ENCODE data around the gene OR6V1. TPM values are rescaled to one million over a fixed set of nuclear protein-coding genes. Genes with fewer than 3 reads are reported as not detected.

Gene OR6V1
- total RNA-seq, 2 donors from 2014 or later = not detected

- H3K27me3 ChIP-seq (replicated peaks; ENCODE audit: insufficient read depth) = no peaks in the 10 kb centered on the region
- no peak overlapping the region for H3K4me3 ChIP-seq
- no peaks in the 10 kb centered on the region for H3K36me3 ChIP-seq
- ATAC-seq (ENCODE audit: insufficient number of reproducible peaks, low FRiP score, low read depth) (no peak), DNase-seq (ENCODE audit: low spot score) (no peak)
- H3K4me1 ChIP-seq (ENCODE audit: control insufficient read depth in 1 of 2, low read depth in 2 of 2) = no peaks in the 10 kb centered on the region
- TF ChIP-seq CTCF (IDR thresholded peaks at IDR 0.05) = no peak
- no peak overlapping the region for H3K27ac ChIP-seq
- no peaks in the 10 kb centered on the region for H3K9me3 ChIP-seq
Measured at GRCh38 chr7:143025371-143025770, 26.8 kb upstream of the OR6V1 start.

DNA sequence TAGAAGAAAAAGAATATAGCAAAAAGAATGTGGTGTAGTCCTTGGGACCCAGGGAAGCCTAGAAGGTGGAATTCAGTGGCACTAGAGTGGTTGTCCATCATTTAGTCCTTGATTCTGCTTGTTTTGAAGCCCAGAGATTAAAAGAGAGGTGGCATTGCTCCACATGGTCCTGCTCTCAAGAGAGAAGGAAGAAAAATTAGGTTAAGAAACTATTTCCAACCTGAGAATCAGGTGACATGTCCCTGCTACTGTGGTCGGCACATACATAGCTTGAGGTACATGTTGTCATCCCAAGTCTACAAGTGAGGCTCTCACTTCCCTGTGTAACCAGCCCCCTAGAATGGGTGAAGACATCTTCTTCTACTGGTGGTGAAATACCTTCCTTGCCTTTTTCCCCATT is 25.1 kb upstream of the OR6V1 start, which contains the start of gene OR9A2:
Gene OR9A2 (minus strand): TSS at position 101 of the 400 bp plus-strand sequence. CDS start 0 bp downstream, at position 101.
- no peak for DNase-seq (ENCODE audit: low spot score)
- no peak for ATAC-seq (ENCODE audit: insufficient number of reproducible peaks, low FRiP score, low read depth)
- Histone ChIP-seq H3K27me3 (replicated peaks; ENCODE audit: insufficient read depth) (no peaks in the 10 kb centered on the region), H3K9me3 (no peaks in the 10 kb centered on the region), H3K27ac (no peak within 1 kb of the TSS), H3K4me1 (ENCODE audit: control insufficient read depth in 1 of 2, low read depth in 2 of 2) (no peaks in the 10 kb centered on the region), H3K4me3 (no peak within 1 kb of the TSS), H3K36me3 (no peaks in the 10 kb centered on the region)
- no peak for TF ChIP-seq CTCF (IDR thresholded peaks at IDR 0.05)

- TF ChIP-seq CTCF (IDR thresholded peaks at IDR 0.05) = no peak
- Histone ChIP-seq H3K4me1 (ENCODE audit: control insufficient read depth in 1 of 2, low read depth in 2 of 2) (no peaks in the 10 kb centered on the region), H3K9me3 (no peaks in the 10 kb centered on the region), H3K27ac (no peak overlapping the region), H3K4me3 (no peak overlapping the region), H3K27me3 (replicated peaks; ENCODE audit: insufficient read depth) (no peaks in the 10 kb centered on the region), H3K36me3 (no peaks in the 10 kb centered on the region)
- DNase-seq (ENCODE audit: low spot score) (no peak), ATAC-seq (ENCODE audit: insufficient number of reproducible peaks, low FRiP score, low read depth) (no peak)
Measured at GRCh38 chr7:143027683-143028082, 24.5 kb upstream of the OR6V1 start.

DNA sequence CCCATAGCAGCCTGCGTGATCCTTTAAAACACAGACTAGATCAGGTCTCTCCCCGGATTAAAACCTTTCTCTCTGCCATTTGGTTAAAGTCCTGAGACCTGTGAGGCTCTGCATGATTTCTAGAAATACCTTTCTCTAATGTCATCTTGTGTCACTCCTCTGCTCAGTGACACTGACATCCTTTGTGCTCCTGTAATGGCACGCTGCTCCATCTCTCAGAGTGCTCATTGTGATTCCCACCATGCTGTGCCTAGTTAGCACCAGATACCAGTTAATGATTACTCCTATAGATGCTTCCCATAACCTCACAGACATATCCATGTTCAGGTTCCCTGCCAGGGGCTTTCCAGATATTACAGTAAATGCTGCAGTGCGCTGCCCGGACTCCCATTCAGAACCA is 13.5 kb upstream of the OR6V1 start:
- ATAC-seq (ENCODE audit: insufficient number of reproducible peaks, low FRiP score, low read depth) = no peak
- H3K27me3 ChIP-seq (replicated peaks; ENCODE audit: insufficient read depth) = no peaks in the 10 kb centered on the region
- H3K4me1 ChIP-seq (ENCODE audit: control insufficient read depth in 1 of 2, low read depth in 2 of 2) = no peaks in the 10 kb centered on the region
- DNase-seq (ENCODE audit: low spot score) = no peak
- H3K36me3 ChIP-seq = no peaks in the 10 kb centered on the region
- no peak overlapping the region for H3K4me3 ChIP-seq
- no peak overlapping the region for H3K27ac ChIP-seq
- TF ChIP-seq CTCF (IDR thresholded peaks at IDR 0.05) = no peak
- H3K9me3 ChIP-seq = no peaks in the 10 kb centered on the region

- Histone ChIP-seq H3K36me3 (no peaks in the 10 kb centered on the region), H3K27me3 (replicated peaks; ENCODE audit: insufficient read depth) (no peaks in the 10 kb centered on the region), H3K4me1 (ENCODE audit: control insufficient read depth in 1 of 2, low read depth in 2 of 2) (no peaks in the 10 kb centered on the region), H3K4me3 (no peak overlapping the region), H3K27ac (no peak overlapping the region), H3K9me3 (no peaks in the 10 kb centered on the region)
- DNase-seq (ENCODE audit: low spot score) = no peak
- no peak for ATAC-seq (ENCODE audit: insufficient number of reproducible peaks, low FRiP score, low read depth)
- TF ChIP-seq CTCF (IDR thresholded peaks at IDR 0.05) = no peak
Measured at GRCh38 chr7:143040209-143040715, 11.9 kb upstream of the OR6V1 start.
